Stimulated activated CD4-positive, alpha-beta T cell treated with anti-CD3 and anti-CD28 coated beads, Interleukin-15, amount 100 ng/mL, for 24 hours (primary cell): ENCODE measurements around the gene SUGCT.
"Not testable (repeated sequence)": the region's sequence is repeated elsewhere in the genome, so short reads cannot be mapped to it uniquely, and the experiment has no call there.

Experiments
- DNase-seq: peaks from one replicate; pipeline ENCODE4 v3.0.0-alpha.2; 2020

The SUGCT gene

GRCh38 chr7:40134428-40135316 is at the start of gene SUGCT, which contains the start of gene MPLKIP:
Gene SUGCT, plus strand, starts transcription at chr7:40135005.
Gene MPLKIP, minus strand, starts transcription at chr7:40134622. Its CDS starts 55 bp downstream, at chr7:40134567.
- DNase-seq: peak; percentile 87

DNA sequence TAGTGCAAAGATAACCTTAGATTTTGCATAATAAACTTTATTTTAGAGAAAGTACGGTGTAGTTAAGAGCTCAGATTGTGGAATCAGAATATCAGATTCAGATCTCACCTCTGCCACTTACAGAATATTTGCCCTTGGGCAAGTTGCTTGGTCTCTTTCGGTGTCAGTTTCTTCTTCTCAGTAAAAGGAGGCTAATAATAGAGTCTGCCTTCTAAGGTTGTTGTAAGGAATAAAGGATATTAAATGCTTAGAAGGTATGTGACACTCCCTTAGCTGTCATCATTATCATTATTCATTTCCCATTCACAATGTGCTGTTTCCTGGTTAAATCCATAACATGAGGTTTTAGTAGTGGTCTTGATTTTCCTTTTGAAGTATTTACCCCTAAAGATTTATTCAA is 42.6 kb upstream of the SUGCT start:
- no peak for DNase-seq

GRCh38 chr7:40093631-40094350 is 41.0 kb upstream of the SUGCT start:
- no peak for DNase-seq

DNA sequence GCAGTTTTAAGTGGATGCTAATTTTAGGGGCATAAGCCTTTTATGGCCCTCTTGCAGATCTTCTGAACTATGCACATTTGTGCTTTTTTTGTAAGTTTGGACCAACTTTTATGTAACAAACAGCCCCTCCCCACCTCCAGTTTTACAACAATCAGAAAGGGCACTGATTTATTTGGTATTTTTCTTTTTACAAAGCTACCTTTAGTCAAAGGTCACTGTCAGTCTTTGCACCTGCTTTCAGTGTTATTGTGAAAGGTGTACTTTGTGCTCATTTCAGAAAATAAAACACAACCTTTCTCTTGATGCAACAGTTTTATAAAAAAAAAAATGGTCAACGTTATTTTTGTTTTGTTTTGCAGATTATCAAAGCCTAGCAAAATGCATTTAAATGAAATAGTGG is 39.6 kb upstream of the SUGCT start:
- DNase-seq: no peak

DNA sequence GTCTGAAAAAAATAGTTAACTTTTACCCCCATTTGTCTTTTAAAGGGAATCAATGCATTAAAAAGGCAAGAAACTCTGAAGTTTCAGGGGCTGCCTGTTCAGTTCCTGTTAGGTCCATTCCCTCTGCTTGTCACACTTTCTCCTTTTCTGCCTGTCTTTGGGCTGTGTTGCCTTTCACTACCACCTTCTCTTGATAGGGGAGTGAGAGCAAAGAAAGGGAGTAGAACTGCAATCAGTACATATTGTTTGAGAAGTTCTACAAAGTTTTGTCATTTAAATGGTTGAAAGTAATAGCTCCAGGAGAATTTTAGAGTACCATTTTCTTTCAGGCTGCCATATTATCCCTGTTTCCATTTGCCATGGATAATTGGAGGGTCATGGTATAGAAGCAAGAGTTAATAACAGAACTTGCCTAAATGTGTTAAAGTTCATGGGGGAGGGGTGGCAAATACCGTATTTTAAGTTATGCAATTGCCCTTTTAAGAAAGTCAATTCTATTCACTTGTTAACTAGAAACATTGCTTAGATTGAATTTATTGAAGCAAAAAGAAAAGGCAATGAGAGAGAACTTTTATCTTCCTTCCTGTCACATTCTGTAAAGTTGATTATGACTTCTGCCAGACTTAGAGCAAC is 39.0 kb upstream of the SUGCT start:
- no peak for DNase-seq

- DNase-seq: no peak
These were observed 37.1 kb upstream of the SUGCT start for GRCh38 chr7:40097728-40098127.

- no peak for DNase-seq
These were observed 36.0 kb upstream of the SUGCT start for GRCh38 chr7:40098810-40099209.

- no peak for DNase-seq
These were observed 35.0 kb upstream of the SUGCT start for GRCh38 chr7:40099837-40100236.

DNA sequence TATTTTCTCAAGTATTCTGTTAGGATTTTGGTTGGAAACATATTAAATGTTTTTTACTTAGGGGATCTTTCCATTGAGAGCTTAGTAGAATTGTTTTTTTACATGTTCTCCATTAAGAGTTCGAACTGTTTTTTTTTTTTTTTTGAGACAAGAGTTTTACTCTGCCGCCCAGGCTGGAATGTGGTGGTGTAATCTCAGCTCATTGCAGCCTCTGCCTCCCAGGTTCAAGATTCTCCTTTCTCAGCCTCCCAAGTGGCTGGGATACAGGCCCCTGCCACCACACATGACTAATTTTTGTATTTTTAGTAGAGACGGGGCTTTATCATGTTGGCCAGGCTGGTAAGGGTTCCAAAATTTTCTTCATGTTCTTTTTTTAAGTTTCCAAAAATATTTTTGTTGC is 33.6 kb upstream of the SUGCT start:
- DNase-seq: no peak

DNA sequence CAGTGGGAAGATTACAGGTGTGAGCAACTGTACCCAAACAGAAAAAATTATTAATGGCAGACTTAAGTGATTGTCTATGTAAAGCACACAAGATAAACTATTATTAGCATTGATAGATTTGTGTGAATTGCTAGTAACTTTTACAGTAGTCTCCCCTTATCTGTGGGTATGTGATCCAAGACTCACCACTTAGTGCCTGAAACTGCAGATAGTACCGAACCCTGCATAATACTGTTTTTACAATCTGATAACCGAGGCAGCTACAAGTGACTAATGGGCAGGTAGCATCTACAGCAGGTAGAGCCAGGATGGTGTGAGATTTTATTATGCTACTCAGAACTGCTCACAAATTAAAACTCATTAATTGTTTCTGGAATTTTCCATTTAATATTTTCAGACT is 31.9 kb upstream of the SUGCT start:
- DNase-seq: no peak

DNA sequence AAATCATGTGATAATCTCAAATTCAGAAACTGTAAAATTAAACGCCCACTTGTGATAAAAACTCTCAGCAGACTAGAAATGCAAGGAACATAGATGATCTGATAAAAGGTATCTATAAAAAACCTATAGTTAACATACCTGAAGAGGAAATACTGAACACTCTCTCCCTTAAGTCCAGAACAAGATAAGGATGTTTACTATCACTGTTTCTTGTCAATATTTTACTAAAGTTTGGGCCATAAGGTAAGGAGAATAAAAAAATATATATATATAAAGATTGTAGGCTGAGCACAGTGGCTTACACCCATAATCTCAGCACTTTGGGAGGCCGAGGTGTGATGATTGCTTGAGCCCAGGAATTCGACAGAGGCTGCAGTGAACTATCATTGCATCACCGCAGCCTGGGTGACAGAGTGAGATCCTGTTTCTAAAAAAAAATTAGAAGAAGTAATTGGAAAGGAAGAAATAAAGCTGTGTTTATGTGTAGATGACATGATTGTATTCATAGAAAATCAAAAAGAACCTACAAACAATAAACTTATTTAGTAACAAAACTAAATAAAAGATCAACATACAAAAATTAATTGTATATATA is 28.8 kb upstream of the SUGCT start:
- DNase-seq: no peak

GRCh38 chr7:40115936-40116335 is 18.9 kb upstream of the SUGCT start:
- no peak for DNase-seq

DNA sequence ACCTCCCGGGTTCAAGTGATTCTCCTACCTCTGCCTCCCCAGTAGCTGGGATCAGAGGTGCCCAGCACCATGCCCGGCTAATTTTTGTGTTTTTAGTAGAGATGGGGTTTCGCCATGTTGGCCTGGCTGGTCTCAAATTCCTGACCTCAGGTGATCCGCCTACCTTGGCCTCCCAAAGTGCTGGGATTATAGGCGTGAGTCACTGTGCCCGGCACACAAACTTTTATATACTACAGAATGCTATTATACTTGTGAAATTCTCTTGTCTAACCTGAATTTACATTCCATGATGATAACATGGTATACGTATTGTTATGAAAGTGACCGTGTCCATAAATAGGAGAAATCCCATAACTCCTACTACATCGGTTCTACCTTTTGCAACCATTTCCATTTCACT is 17.6 kb upstream of the SUGCT start:
- DNase-seq: not testable (repeated sequence)

DNA sequence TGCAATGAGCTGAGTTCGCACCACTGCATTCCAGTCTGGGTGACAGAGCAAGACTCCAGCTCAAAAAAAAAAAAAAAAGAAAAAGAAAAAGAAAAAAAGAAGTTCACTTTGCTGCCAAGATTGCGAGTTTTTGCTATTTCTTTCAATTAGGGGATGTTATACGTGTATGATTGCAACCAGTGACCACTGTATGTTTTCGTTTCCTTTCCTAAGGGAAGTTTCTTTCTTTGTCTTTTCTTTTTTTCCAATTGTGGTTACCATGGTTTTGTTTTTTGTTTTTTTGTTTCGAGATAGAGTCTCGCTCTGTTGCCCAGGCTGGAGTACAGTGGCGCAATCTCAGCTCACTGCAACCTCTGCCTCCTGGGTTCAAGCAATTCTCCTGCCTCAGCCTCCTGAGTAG is 16.6 kb upstream of the SUGCT start:
- not testable (repeated sequence) for DNase-seq

- no peak for DNase-seq
These were observed 14.8 kb upstream of the SUGCT start for GRCh38 chr7:40120020-40120419.

DNA sequence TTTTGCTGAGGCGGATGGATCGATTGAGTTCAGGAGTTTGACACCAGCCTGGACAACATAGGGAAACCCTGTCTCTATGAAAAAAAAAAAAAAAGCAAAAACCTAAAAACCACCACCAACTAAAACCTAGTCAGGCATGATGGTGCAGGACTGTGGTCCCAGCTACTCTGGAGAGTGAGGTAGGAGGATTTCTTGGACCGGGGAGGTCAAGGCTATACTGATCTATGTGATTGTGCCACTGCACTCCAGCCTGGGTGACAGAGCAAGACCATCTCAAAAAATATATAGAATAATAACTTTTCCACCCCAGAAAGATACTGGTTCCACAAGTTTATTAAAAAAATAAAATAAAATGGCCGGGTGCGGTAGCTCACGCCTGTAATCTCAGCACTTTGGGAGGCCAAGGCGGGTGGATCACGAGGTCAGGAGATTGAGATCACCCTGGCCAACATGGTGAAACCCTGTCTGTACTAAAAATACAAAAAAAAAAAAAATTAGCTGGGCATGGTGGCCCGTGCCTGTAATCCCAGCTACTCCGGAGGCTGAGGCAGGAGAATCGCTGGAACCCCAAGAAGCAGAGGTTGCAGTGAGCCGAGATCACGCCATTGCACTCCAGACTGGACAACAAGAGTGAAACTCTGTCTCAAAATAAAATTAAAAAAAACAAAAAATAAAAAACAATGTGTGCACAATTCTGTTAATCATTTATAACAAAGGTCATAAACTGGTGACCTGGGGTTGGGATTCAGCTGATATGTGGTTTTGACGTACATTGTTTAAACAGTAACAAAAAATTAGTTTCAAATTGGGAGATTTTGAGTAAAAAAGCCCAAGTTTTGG is 12.5 kb upstream of the SUGCT start:
- not testable (repeated sequence) for DNase-seq

- no peak for DNase-seq
These were observed 11.9 kb upstream of the SUGCT start for GRCh38 chr7:40122940-40123254.

DNA sequence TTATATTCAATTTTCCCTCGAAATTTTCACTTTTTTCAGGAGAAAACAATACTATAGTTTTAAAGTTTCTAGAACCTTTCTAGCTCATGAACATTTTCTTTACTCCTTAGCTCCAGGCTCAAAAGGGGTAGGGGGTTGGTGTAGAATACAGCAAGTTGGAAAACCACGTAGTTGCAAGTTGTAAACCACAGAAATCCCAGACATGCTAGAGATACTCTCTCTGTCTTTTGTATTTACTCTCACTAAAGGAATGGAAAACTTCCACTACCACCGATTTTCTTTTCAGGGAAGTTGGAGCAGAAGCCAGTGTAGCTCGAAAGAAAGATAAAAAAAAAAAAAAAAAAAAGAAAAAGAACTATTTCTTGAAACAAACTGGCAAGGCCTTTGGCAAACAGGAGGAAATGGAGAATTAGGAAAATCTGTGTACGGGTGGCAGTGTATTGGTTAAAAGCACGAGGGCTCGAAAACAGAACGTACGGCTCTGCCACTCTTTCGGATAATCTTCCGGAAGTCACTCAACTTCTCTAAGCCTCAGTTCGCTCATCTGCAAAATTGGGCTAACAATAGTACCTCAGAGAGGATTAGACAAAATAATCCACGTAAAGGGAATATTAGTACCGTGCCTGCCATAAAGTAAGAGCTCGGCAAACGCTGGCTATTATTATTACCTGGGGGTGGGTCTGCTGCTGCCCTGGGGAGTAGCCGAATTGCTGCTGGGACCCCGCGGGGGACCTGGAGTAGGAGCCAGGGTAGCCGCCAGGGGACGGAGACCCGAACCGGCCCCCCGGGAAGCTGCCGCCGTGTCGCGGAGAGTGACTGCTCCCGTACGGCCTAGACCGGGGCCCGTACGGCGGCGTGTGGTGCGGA is 1.0 kb upstream of the SUGCT start:
- DNase-seq: no peak

- no peak for DNase-seq
These were observed 459 bp downstream of the SUGCT start for GRCh38 chr7:40135317-40135610.

- no peak for DNase-seq
These were observed 2.8 kb downstream of the SUGCT start for GRCh38 chr7:40137563-40137962.

- DNase-seq: no peak
These were observed 4.2 kb downstream of the SUGCT start for GRCh38 chr7:40138973-40139372.

- not testable (repeated sequence) for DNase-seq
These were observed 5.1 kb downstream of the SUGCT start for GRCh38 chr7:40139891-40140290.
